Stimulated activated CD8-positive, alpha-beta memory T cell treated with anti-CD3 and anti-CD28 coated beads, Interleukin-7, amount 100 ng/mL, for 24 hours (primary cell): Measurements from ENCODE around the gene B3GNT7.
"Not testable (repeated sequence)": the region's sequence is repeated elsewhere in the genome, so short reads cannot be mapped to it uniquely, and the experiment has no call there.

Experiments used
- DNase-seq: peaks from one replicate; pipeline ENCODE4 v3.0.0-alpha.2; 2020; ENCODE audit warnings: low read depth

The B3GNT7 gene

GRCh38 chr2:231367178-231367577, 28.3 kb upstream of the B3GNT7 start:
- DNase-seq, result no peak

GRCh38 chr2:231369580-231370428, 25.7 kb upstream of the B3GNT7 start:
- no peak for DNase-seq

- DNase-seq, result no peak
These were observed 25.1 kb upstream of the B3GNT7 start for GRCh38 chr2:231370429-231370748.

GRCh38 chr2:231370749-231371429, 24.6 kb upstream of the B3GNT7 start:
- DNase-seq, result no peak

- DNase-seq, result no peak
These were observed 24.0 kb upstream of the B3GNT7 start for GRCh38 chr2:231371430-231372054.

GRCh38 chr2:231372326-231372725, 23.2 kb upstream of the B3GNT7 start:
- DNase-seq, result no peak

GRCh38 chr2:231373184-231373583, 22.3 kb upstream of the B3GNT7 start:
- DNase-seq, result no peak

- no peak for DNase-seq
These were observed 21.6 kb upstream of the B3GNT7 start for GRCh38 chr2:231373786-231374349.

- no peak for DNase-seq
These were observed 20.7 kb upstream of the B3GNT7 start for GRCh38 chr2:231374771-231375170.

GRCh38 chr2:231375994-231376615, 19.4 kb upstream of the B3GNT7 start:
- DNase-seq, result not testable (repeated sequence)

- DNase-seq, result no peak
These were observed 18.7 kb upstream of the B3GNT7 start for GRCh38 chr2:231376857-231377256.

GRCh38 chr2:231378026-231378722, 17.3 kb upstream of the B3GNT7 start:
- DNase-seq, result no peak

GRCh38 chr2:231379266-231380215, 16.0 kb upstream of the B3GNT7 start:
- no peak for DNase-seq

- DNase-seq, result no peak
These were observed 15.2 kb upstream of the B3GNT7 start for GRCh38 chr2:231380307-231380706.

- no peak for DNase-seq
These were observed 14.3 kb upstream of the B3GNT7 start for GRCh38 chr2:231380991-231381847.

GRCh38 chr2:231382116-231382515, 13.4 kb upstream of the B3GNT7 start:
- DNase-seq, result no peak

- DNase-seq, result no peak
These were observed 11.9 kb upstream of the B3GNT7 start for GRCh38 chr2:231383416-231384108.

GRCh38 chr2:231384109-231384435, 11.4 kb upstream of the B3GNT7 start:
- DNase-seq, result no peak

- no peak for DNase-seq
These were observed 10.5 kb upstream of the B3GNT7 start for GRCh38 chr2:231384970-231385369.
